ENCODE results near the gene SMOC1.

DNA sequence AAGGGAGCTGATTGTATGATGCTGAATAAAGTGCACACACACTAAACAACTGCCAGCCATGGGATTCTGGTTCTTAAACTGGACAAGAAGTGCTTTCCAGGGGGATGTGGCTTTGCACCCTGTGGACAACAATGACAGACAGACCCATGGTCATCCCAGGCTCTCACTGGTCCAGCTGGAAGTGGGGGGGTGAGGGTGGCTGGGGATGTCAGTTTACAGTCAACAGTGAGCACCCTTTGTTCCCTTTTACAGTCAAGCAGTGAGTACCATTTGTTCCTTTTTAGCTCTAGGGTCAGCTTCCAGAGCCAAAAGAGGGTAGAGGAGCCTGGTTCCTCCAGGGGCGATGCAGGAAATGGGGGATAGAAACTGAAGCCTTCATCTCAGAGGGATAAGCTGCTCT lies 100.7 kb downstream of the SMOC1 start:
- TF ChIP-seq EZH2 (IDR thresholded peaks at IDR 0.05; ENCODE audit: borderline replicate concordance, low read length) (no peak), CTCF (IDR thresholded peaks at IDR 0.05; ENCODE audit: low read length) (no peak)
